Measurements from ENCODE around the gene CUL4B.
"Not testable (repeated sequence)": the region's sequence is repeated elsewhere in the genome, so short reads cannot be mapped to it uniquely, and the experiment has no call there.

The CUL4B gene

DNA sequence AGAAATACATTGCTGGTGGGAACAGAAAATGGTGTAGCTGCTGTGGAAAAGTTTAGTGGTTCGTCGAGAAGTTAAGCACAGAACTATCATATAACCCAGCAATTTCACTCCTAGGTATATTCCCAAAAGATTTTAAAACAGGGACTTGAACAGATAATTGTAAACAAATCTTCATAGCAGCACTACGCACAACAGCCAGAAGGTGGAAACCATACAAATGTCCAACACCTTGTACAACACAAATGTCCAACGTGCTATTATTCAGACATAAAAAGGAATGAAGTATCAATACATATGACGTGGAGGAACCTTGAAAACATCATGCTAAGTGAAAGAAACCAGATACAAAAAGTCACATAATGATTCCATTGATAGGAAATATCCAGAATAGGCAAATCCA, 37.9 kb downstream of the CUL4B start:
- no peak for DNase-seq (ENCODE audit: low spot score)

DNA sequence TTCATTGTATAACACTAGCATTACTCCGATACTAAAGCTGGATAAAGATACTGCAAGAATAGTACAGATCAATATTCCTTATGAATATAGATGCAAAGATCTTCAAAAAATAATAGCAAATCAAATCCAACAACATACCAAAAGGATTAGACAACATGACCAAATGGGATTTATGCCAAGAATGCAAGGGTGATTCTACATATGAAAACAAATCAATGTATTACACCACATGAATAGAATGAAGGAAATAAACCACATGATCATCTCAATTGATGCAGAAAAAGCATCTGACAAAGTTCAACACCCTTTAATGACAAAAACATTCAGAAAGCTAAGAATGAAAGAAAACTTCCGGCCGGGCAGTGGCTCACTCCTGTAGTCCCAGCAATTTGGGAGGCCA, 42.8 kb downstream of the CUL4B start:
- DNase-seq (ENCODE audit: low spot score), result no peak

DNA sequence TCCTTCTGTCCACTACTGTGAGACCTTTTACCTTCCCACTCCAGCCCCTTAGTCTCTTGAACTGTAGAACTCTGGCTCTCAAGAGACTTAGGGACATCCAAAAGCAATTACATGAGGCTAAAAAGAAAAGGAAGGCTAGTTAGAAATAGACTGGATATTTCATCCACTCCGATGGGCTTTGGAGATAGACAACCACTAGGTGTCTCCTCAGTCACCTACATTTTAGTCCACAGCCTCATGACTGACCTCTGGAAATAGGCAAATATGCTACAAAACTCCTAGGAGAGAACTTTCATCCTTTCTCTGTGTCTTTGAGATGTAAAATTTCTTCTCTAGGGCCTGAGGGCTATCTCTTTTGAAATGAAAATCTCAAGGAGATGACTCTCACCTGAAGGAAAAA, 46.5 kb downstream of the CUL4B start:
- peak; percentile 5 for DNase-seq (ENCODE audit: low spot score)

DNA sequence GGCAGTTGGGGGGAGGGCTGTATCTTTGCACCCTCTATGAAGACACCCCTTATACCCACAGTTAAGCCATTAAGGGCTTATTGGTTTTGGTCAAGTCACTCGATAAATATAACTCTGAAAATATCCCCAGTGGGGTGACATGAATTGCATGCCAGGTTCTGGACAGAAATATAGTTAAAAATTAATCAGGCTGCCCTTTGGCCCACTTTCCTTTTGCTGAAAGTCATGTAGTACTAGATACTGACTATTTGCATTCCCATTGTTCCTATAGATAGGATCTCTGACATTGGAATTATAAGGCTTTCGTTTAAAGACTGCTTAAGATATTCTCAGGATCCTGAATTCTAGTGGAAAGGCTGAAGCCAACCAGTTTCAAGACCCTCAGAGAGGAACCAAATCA, 48.1 kb downstream of the CUL4B start:
- no peak for DNase-seq (ENCODE audit: low spot score)

DNA sequence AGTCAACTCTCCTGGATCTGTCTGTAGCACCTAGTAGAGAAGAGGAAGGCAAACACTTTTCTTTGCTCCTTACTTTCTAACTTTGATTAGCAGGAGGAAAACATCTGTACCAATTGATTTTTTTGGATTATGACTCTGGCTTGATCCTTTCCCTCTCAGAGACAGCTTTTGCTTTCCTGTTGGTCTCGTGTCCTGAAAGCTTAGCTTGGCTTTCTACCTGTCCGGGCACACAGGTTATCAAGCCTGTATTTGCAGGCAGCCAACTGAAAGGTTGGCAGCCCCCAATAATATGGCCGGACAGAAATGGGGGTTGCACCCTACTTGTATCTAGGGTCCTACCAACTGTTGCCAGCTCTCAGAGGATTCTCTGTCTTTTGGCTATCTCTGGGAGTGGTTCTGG, 48.5 kb downstream of the CUL4B start:
- DNase-seq (ENCODE audit: low spot score), result no peak

DNA sequence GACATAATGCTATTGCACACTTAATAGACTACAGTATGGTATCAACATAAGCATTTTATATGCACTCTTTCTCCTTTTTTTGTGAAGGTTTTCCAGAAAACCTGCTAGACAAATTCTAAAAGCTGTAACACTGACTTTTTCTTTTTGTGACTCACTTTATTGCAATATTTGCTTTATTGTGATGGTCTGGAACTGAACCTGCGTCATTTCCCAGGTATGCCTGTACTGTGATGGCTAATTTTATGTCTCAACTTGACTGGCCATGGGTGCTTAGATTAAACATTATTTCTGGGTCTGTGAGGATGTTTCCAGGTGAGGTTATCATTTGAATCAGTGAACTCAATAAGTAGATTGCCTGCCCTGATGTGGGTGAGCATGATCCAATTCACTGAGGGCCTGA, 56.2 kb downstream of the CUL4B start:
- DNase-seq (ENCODE audit: low spot score), result no peak

DNA sequence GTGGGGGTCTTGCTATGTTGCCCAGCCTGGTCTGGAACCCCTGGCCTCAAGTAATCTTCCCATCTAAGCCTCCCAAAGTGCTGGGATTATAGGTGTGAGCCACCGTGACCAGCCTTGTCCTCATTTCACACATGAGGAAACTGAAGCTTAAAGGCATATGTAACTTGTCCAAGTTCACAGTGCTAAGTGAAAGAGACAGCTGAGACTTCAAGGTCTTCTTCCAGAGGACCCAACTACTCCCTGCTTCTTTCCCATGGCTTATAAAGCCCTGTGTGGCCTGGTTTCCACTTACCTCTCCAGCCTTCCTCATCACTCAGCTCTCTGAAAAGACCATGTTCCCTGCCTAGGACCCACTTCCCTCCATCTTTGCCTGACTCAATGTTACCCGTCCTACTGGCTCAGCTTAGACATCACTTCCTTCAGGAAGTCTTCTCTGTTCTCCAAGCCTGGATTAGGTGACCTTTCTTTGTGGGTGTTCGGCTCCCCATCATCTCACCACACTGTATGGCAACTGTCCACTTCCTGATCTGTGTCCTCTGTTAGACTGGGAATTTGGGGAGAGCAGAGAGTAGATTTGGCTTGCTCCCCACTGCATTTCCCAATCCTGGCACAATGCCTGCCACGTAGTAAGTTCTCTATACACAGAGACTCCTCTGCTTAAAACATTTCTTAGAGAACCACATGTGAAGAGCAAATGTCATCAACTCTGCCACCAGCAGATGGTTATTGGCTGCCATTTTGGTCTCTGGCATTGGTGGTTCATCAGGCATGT, 61.3 kb downstream of the CUL4B start:
- peak; percentile 5 for DNase-seq (ENCODE audit: low spot score)

DNA sequence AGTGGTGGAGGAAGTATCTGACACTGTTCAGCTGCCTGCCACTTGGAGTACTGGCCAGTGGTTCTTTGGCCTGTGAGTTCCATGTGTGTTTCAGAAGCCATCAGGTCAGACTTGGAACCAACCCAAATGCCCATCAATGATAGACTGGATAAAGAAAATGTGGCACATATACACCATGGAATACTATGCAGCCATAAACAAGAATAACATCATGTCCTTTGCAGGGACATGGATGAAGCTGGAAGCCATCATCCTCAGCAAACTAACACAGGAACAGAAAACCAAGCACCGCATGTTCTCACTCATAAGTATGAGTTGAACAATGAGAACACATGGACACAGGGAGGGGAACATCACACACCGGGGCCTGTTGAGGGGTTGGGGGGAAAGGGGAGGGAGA, 70.6 kb downstream of the CUL4B start:
- not testable (repeated sequence) for DNase-seq (ENCODE audit: low spot score)

DNA sequence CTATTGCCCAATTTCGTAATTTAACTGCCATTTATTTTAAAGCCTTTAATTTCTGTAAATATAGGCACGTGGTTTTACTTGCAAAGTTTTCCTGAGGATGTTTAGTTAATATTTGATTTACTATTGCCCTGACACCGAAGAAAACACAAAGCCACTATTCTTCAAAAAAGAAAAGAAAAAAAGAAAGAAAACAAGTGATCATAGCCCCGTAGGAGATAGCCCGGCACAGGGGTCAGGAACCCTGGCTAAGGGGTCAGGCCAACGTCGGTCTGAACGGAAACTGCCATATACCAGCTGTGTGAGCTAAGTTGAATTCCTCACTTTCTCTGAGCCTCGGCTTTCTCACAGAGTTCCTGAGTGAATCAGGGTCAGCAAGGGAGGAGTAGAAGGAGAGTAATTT, 74.0 kb downstream of the CUL4B start:
- DNase-seq (ENCODE audit: low spot score), result no peak

DNA sequence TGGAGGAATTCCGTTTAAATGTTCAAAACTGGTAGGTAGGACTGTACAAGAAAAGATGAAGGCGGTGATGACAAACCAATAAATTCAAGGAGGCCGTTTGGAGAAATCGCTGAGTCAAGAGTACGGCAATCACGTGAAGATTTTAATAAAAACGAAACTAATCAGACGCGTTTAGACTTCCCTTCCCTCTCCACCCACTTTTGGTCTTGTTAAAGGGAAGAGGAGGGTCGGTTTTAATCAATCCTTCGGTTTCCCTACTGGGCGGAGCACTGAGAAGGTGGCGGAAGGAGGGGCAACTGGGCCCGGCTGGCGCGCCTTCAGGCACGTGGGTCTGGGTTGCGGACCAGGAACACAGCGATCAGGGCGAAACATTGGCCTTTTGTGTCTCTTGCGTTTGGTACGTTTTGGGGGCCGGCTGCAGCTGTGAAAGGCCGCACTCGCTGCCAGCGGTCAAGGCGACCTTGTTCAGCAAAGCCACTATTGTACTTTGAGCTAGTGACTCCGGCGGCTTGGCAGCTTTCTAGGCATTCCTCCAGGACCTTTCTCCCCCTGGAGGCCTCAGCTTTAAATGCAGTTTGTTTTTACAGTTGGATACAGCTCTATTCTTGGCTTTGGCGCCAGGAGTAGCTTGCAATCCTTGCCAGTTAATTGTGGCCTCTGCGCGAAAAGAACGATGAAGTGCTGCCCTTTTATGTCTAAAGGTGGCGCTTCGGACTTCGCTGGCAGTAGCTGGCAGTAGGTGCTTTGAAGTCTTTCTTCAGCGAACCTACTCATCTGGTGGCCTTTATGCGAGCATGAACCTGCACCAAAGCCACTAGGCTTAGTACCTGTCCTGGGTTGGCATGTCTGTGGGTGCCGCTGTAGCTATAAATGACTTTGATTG, 74.9 kb downstream of the CUL4B start:
- DNase-seq (ENCODE audit: low spot score), result peak; percentile 67

DNA sequence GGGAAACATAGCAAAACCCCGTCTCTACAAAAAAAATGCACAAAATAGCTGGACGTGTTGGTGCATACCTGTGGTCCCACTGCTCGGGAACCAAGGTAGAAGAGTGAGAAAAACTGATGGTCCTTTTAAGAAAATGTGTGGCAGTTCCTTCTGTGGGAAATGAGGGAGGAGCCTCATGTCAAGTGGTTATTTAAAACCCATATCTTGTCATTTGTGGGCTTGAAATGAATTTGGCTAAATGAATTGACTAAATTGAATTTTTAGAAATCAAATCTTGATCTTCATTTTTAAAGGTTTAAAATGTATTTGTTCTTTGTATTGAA, 75.5 kb downstream of the CUL4B start:
- no peak for DNase-seq (ENCODE audit: low spot score)

DNA sequence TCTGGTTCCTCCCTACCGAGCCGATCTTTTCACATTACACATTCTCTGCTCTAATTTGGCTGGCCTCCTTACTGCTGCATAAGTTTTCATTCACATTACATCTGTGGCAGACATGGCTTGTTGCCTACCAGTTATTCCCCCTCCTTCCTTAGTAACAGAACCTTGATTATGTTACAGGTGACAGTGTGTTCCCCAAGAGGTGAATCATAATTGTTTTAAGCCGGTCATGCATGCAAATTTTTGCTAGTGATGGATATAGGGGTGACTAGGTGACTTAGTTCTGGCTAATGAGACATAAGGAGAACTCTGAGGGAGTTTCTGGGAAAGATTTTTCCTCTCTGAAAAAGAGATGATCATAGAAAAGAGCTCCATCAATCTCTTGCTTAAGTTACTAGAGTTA, 83.3 kb downstream of the CUL4B start:
- DNase-seq (ENCODE audit: low spot score), result no peak

DNA sequence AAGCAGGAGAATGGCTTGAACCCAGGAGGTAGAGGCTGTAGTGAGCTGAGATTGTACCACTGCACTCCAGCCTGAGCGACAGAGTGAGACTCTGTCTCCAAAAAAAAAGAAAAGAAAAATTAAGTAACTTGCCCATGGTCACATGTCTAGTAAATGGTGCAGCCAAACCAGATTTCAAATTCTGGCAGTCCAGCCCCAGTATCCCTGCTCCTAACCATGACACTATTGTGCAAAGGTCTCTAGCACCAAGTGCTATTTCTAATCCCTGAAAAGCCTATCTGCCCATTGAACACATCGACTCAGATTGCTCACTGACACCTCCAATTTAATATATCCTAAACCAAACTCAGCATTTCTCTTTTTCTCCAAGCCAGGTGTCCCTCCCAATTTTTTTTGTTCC, 84.0 kb downstream of the CUL4B start:
- DNase-seq (ENCODE audit: low spot score), result no peak

DNA sequence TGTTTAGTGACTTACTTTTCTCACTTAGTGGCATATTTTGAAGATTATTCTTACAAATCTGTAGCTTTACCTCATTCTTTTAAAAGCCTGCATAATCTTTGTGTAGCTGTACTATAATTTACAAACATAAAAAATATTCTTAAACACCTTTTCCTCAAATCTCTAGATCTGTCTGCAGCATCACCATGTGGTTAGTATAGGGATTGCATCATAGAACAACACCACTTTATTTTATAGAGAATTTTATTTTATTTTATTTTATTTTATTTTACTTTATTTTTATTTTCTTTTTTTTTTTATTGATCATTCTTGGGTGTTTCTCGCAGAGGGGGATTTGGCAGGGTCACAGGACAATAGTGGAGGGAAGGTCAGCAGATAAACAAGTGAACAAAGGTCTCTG, 85.3 kb downstream of the CUL4B start:
- DNase-seq (ENCODE audit: low spot score), result peak; percentile 14
